NCI-H1417 (cell line): Measurements from ENCODE around the gene SP1.
"Not testable (repeated sequence)": the region's sequence is repeated elsewhere in the genome, so short reads cannot be mapped to it uniquely, and the experiment has no call there.

Experiments
- DNase-seq, 3 experiments: peaks; one replicate each; lab custom pipeline; 2025; lab: John Stamatoyannopoulos, UW

Gene SP1

GRCh38 chr12:53380104-53380793 is at the start of gene SP1:
SP1 (plus strand) TSS chr12:53380176; CDS start chr12:53380292, 116 bp downstream.
- DNase-seq = peak; percentile 93 to 96 (median 94)

GRCh38 chr12:53330671-53331070 is 49.3 kb upstream of the SP1 start:
- no peak for DNase-seq

- DNase-seq = not testable (repeated sequence)
These were observed 47.6 kb upstream of the SP1 start for GRCh38 chr12:53332339-53332738.

GRCh38 chr12:53332744-53333143 is 47.2 kb upstream of the SP1 start:
- DNase-seq = no peak

GRCh38 chr12:53333289-53333688 is 46.7 kb upstream of the SP1 start:
- no peak for DNase-seq

GRCh38 chr12:53333845-53334244 is 46.1 kb upstream of the SP1 start:
- no peak for DNase-seq

- no peak for DNase-seq
These were observed 45.2 kb upstream of the SP1 start for GRCh38 chr12:53334822-53335221.

GRCh38 chr12:53336181-53336681 is 43.7 kb upstream of the SP1 start, which contains the start of gene SP7:
SP7 (minus strand) TSS chr12:53336354; CDS start chr12:53335646, 708 bp downstream.
- DNase-seq = peak in 2 of 3 experiments; percentile 46 to 63

- peak in 1 of 3 experiments; percentile 27 for DNase-seq
These were observed 42.0 kb upstream of the SP1 start for GRCh38 chr12:53338017-53338416.

- DNase-seq = no peak
These were observed 41.1 kb upstream of the SP1 start for GRCh38 chr12:53338916-53339315.

GRCh38 chr12:53340398-53340797 is 39.6 kb upstream of the SP1 start:
- no peak for DNase-seq

GRCh38 chr12:53343449-53343848 is 36.5 kb upstream of the SP1 start:
- DNase-seq = no peak

- no peak for DNase-seq
These were observed 36.0 kb upstream of the SP1 start for GRCh38 chr12:53343969-53344368.

- peak in 1 of 3 experiments; percentile 17 for DNase-seq
These were observed 35.5 kb upstream of the SP1 start for GRCh38 chr12:53344487-53344823.

- DNase-seq = peak; percentile 48 to 80 (median 80)
These were observed 35.0 kb upstream of the SP1 start for GRCh38 chr12:53344824-53345485.

GRCh38 chr12:53345486-53346188 is 34.3 kb upstream of the SP1 start:
- no peak for DNase-seq

- DNase-seq = no peak
These were observed 33.5 kb upstream of the SP1 start for GRCh38 chr12:53346491-53346890.

- DNase-seq = no peak
These were observed 32.1 kb upstream of the SP1 start for GRCh38 chr12:53347905-53348304.

GRCh38 chr12:53352331-53353256 is 27.4 kb upstream of the SP1 start:
- peak; percentile 69 to 94 (median 90) for DNase-seq

- no peak for DNase-seq
These were observed 26.7 kb upstream of the SP1 start for GRCh38 chr12:53353257-53353655.

GRCh38 chr12:53355121-53355520 is 24.9 kb upstream of the SP1 start:
- DNase-seq = no peak
